ENCODE data around the gene BEX3. TPM values are rescaled to one million over a fixed set of nuclear protein-coding genes. Genes with fewer than 3 reads are reported as not detected.
"Not testable (repeated sequence)": the region's sequence is repeated elsewhere in the genome, so short reads cannot be mapped to it uniquely, and the experiment has no call there.

BEX3 gene
- total and polyA plus RNA-seq, 2 experiments from 2014 or later = 1,502 to 2,284 TPM

- TF ChIP-seq CTCF (IDR thresholded peaks at IDR 0.05; ENCODE audit: low read depth, low read length) = no peak
- Histone ChIP-seq H3K4me1 (ENCODE audit: low read depth) (no peaks in the 10 kb centered on the region), H3K9me3 (ENCODE audit: low read depth) (no peaks in the 10 kb centered on the region), H3K27me3 (no peaks in the 10 kb centered on the region), H3K27ac (no peak overlapping the region), H3K36me3 (no peaks in the 10 kb centered on the region), H3K4me3 (no peak overlapping the region)
- DNase-seq (ENCODE audit: low read depth in 1 of 2, low spot score in 1 of 2) = no peak
These were observed 31.7 kb upstream of the BEX3 start for GRCh38 chrX:103344606-103345005.

GRCh38 chrX:103347682-103348397 is 28.5 kb upstream of the BEX3 start:
- Histone ChIP-seq H3K36me3 (no peaks in the 10 kb centered on the region), H3K27me3 (no peaks in the 10 kb centered on the region), H3K4me1 (ENCODE audit: low read depth) (no peaks in the 10 kb centered on the region), H3K27ac (no peak overlapping the region), H3K4me3 (no peak overlapping the region), H3K9me3 (ENCODE audit: low read depth) (no peaks in the 10 kb centered on the region)
- no peak for TF ChIP-seq CTCF (IDR thresholded peaks at IDR 0.05; ENCODE audit: low read depth, low read length)
- peak in 1 of 2 donors; percentile 27 for DNase-seq (ENCODE audit: low read depth in 1 of 2, low spot score in 1 of 2)

GRCh38 chrX:103356130-103356798 is 20.1 kb upstream of the BEX3 start, which contains the start of gene TCEAL9:
Gene TCEAL9 (plus strand): TSS chrX:103356506. CDS start chrX:103357685, 1,179 bp downstream.
- Histone ChIP-seq H3K4me1 (ENCODE audit: low read depth) (peaks cover 18% of the 10 kb centered on the region), H3K4me3 (peak within 1 kb of the TSS; percentile 99), H3K27ac (peak within 1 kb of the TSS; percentile 97), H3K27me3 (no peaks in the 10 kb centered on the region), H3K36me3 (peaks cover 7% of the 10 kb centered on the region), H3K9me3 (ENCODE audit: low read depth) (no peaks in the 10 kb centered on the region)
- DNase-seq (ENCODE audit: low read depth in 1 of 2, low spot score in 1 of 2) = peak; percentile 88
- TF ChIP-seq CTCF (IDR thresholded peaks at IDR 0.05; ENCODE audit: low read depth, low read length) = no peak

- DNase-seq (ENCODE audit: low read depth in 1 of 2, low spot score in 1 of 2) = peak; percentile 28 to 62
- peaks cover 7% of the 10 kb centered on the region for H3K36me3 ChIP-seq
- H3K9me3 ChIP-seq (ENCODE audit: low read depth) = no peaks in the 10 kb centered on the region
- no peaks in the 10 kb centered on the region for H3K27me3 ChIP-seq
- TF ChIP-seq CTCF (IDR thresholded peaks at IDR 0.05; ENCODE audit: low read depth, low read length) = no peak
- H3K4me1 ChIP-seq (ENCODE audit: low read depth) = peaks cover 22% of the 10 kb centered on the region
- peak overlapping the region; percentile 97 for H3K27ac ChIP-seq
- H3K4me3 ChIP-seq = peak overlapping the region; percentile 99
These were observed 19.5 kb upstream of the BEX3 start for GRCh38 chrX:103356858-103357257.

- peak overlapping the region; percentile 99 for H3K4me3 ChIP-seq
- H3K27ac ChIP-seq = peak overlapping the region; percentile 97
- no peak for TF ChIP-seq CTCF (IDR thresholded peaks at IDR 0.05; ENCODE audit: low read depth, low read length)
- H3K36me3 ChIP-seq = peaks cover 7% of the 10 kb centered on the region
- peaks cover 28% of the 10 kb centered on the region for H3K4me1 ChIP-seq (ENCODE audit: low read depth)
- no peak for DNase-seq (ENCODE audit: low read depth in 1 of 2, low spot score in 1 of 2)
- no peaks in the 10 kb centered on the region for H3K27me3 ChIP-seq
- H3K9me3 ChIP-seq (ENCODE audit: low read depth) = no peaks in the 10 kb centered on the region
These were observed 18.5 kb upstream of the BEX3 start for GRCh38 chrX:103357871-103358270.

- DNase-seq (ENCODE audit: low read depth in 1 of 2, low spot score in 1 of 2); H3K36me3 ChIP-seq; H3K9me3 ChIP-seq (ENCODE audit: low read depth); H3K27me3 ChIP-seq; H3K4me3 ChIP-seq: not testable (repeated sequence)
- H3K27ac ChIP-seq = peak overlapping the region; percentile 62
- peaks cover 28% of the 10 kb centered on the region for H3K4me1 ChIP-seq (ENCODE audit: low read depth)
These were observed 16.7 kb upstream of the BEX3 start for GRCh38 chrX:103359605-103360004.
